Measurements from ENCODE around the gene DMBT1.

DNA sequence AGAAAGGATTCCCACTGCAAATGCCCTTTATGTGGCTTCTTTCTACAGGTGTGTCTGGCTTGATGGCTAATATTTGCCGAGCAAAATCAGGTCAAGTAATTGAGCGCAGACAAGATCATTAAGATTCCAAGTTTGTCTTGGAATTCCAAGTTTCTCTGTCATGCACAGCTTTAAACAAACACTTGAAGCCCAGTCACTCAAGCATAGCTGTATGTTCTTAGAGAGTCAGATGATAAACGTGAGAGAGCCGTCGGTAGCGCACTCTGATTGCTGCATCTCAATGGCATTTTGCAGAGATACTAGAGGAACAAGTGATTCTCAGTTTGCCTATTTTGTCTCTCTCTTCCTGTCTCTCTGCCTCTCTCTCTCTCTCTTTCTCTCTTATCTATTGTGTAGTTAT is 658 bp downstream of the DMBT1 start:
- TF ChIP-seq POLR2AphosphoS5 (IDR thresholded peaks at IDR 0.05; ENCODE audit: insufficient read depth in 1 of 2, low read depth in 1 of 2) = no peak
- TF ChIP-seq CTCF (IDR thresholded peaks at IDR 0.05) = no peak
